Colonic mucosa (tissue), 4 donors: Measurements from ENCODE around the gene SIGLEC1. TPM values are rescaled to one million over a fixed set of nuclear protein-coding genes. Genes with fewer than 3 reads are reported as not detected.

ENCODE experiments used
- DNase-seq: peaks from one replicate; pipeline ENCODE4 v3.0.0-alpha.2; 2020
- H3K27ac ChIP-seq: fragments of 200-600 bp; one replicate; pipeline ENCODE4 v1.8.0; 2021
- H3K27me3 ChIP-seq: fragments of 200-600 bp; one replicate; pipeline ENCODE4 v1.8.0; 2021
- H3K36me3 ChIP-seq: fragments of 200-600 bp; one replicate; pipeline ENCODE4 v1.8.0; 2021
- H3K4me1 ChIP-seq: fragments of 200-600 bp; one replicate; pipeline ENCODE4 v1.8.0; 2021; ENCODE audit warnings: mild to moderate bottlenecking
- H3K4me3 ChIP-seq: fragments of 200-600 bp; one replicate; pipeline ENCODE4 v1.8.0; 2021
- H3K9ac ChIP-seq, 2 donors: one replicate each; pipeline ENCODE4 v1.7.0; 2013; ENCODE audit warnings: control low read depth in 2 of 2, low read depth in 2 of 2, low read length in 2 of 2
- H3K9me3 ChIP-seq: fragments of 200-600 bp; one replicate; pipeline ENCODE4 v1.8.0; 2021
- intact Hi-C: fragments of 100-400 bp; cut with DNase I; formaldehyde crosslinking; loops from one replicate; pipeline ENCODE4 v1.14.1; 2022
- total RNA-seq, 2 donors: library from RNA; stranded (reverse); fragmentation: NEBNext Ultra II Directional in 1 of 2; extraction: Animal tissue kit (Norgen Biotek cat#: 25700) in 1 of 2; gene quantifications; one replicate each; pipeline ENCODE4 v1.2.1, GENCODE V29; 2021
- TF ChIP-seq, protein P1 (sequence below): fragments of 200-600 bp; IDR thresholded peaks from one replicate; pipeline ENCODE4 v1.8.0; 2022; ENCODE audit warnings: antibody characterized with exemption, mild to moderate bottlenecking
- donor health status: healthy.
- donor health status: DM: no; HTN: no; CAD: no.
- donor health status: DM: no; HTN: no; CAD: no.

The SIGLEC1 gene
- total RNA-seq, 2 donors from 2014 or later: 2.5 to 4.6 TPM

DNA sequence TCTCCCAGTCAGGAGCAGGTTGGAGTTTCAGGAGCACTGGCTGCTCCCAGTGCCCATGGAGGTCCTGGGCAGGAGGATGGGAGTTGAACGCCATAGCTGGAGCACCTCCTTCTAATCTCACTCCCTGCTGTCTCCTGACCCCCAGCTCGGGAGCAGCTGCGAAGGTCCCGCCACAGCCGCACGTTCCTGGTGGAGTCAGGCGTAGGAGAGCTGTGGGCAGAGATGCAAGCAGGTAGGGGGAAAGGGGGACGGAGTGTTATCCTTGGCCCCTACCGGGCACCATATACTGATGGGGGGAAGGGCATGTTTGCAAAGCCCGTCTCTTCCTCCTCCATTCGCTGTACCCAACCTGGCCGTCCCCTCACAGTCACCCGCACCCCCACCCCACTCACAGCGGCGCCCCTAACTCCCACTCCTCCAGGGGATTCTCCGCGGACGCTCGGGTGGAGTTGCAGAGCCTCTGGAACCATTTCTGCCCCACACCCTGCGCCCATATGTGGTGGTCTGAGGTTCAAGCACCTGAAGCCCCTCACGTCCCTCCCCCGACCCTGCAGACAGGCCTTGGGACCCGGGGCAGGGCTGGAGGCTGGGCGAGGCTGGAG, 36.8 kb upstream of the SIGLEC1 start:
- Histone ChIP-seq H3K36me3 (no peaks in the 10 kb centered on the region), H3K9me3 (no peaks in the 10 kb centered on the region), H3K4me3 (no peak overlapping the region), H3K27ac (no peak overlapping the region), H3K27me3 (peaks cover 15% of the 10 kb centered on the region), H3K9ac (no peak overlapping the region), H3K4me1 (no peaks in the 10 kb centered on the region)
- TF ChIP-seq, protein P1, sequence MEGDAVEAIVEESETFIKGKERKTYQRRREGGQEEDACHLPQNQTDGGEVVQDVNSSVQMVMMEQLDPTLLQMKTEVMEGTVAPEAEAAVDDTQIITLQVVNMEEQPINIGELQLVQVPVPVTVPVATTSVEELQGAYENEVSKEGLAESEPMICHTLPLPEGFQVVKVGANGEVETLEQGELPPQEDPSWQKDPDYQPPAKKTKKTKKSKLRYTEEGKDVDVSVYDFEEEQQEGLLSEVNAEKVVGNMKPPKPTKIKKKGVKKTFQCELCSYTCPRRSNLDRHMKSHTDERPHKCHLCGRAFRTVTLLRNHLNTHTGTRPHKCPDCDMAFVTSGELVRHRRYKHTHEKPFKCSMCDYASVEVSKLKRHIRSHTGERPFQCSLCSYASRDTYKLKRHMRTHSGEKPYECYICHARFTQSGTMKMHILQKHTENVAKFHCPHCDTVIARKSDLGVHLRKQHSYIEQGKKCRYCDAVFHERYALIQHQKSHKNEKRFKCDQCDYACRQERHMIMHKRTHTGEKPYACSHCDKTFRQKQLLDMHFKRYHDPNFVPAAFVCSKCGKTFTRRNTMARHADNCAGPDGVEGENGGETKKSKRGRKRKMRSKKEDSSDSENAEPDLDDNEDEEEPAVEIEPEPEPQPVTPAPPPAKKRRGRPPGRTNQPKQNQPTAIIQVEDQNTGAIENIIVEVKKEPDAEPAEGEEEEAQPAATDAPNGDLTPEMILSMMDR: no peak
- no peak for DNase-seq
- intact Hi-C loops: no loop called here

DNA sequence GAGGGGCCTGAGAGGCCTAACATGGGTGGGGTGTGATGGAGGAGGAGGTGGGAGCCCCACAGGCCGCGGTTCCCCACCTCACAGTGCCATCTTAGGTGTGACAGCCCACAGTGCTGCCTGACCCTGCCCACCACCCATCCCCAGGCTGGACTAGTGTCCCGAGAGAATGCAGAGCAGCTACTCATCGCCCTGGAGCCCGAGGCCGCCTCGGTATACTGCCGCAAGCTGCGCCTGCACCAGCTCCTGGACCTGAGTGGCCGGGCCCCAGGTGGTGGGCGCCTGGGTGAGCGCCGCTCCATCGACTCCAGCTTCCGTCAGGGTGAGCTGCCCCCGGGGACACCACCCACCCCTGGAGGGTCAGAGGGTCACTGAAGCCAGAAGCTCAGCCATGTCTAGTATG, 35.7 kb upstream of the SIGLEC1 start:
- H3K4me3 ChIP-seq: no peak overlapping the region
- intact Hi-C loops: no loop called here
- DNase-seq: no peak

DNA sequence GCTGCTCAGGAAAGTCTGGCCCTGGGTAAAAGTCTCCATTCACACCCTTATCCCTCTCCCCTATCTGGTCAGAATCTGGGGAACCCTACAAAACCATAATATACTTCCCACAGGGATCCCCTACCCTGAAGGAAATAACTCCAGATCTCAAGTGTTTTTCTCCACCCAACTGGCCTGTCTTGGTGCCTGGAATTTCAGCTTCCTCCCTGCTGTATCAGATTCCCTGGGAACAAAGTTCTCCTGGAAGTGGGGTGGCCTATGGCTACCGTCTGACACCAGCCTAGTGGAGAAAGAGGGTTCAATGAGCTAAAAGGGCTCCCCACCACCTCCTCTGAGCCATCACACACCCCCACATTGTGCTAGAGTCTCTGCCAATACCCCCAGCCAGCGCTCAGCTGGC, 35.1 kb upstream of the SIGLEC1 start:
- TF ChIP-seq, protein P1: no peak
- H3K27ac ChIP-seq: no peak overlapping the region
- intact Hi-C loops: no loop called here
- DNase-seq: no peak
- H3K9ac ChIP-seq: no peak overlapping the region
- no peaks in the 10 kb centered on the region for H3K9me3 ChIP-seq
- no peak overlapping the region for H3K4me3 ChIP-seq
- no peaks in the 10 kb centered on the region for H3K4me1 ChIP-seq
- H3K27me3 ChIP-seq: peaks cover 15% of the 10 kb centered on the region
- no peaks in the 10 kb centered on the region for H3K36me3 ChIP-seq

More for the DNA sequence above, 35.7 kb upstream of the SIGLEC1 start:
- Histone ChIP-seq H3K27ac (no peak overlapping the region), H3K9ac (no peak overlapping the region), H3K4me1 (no peaks in the 10 kb centered on the region), H3K27me3 (peaks cover 15% of the 10 kb centered on the region), H3K9me3 (no peaks in the 10 kb centered on the region), H3K36me3 (no peaks in the 10 kb centered on the region)
- TF ChIP-seq, protein P1: no peak

DNA sequence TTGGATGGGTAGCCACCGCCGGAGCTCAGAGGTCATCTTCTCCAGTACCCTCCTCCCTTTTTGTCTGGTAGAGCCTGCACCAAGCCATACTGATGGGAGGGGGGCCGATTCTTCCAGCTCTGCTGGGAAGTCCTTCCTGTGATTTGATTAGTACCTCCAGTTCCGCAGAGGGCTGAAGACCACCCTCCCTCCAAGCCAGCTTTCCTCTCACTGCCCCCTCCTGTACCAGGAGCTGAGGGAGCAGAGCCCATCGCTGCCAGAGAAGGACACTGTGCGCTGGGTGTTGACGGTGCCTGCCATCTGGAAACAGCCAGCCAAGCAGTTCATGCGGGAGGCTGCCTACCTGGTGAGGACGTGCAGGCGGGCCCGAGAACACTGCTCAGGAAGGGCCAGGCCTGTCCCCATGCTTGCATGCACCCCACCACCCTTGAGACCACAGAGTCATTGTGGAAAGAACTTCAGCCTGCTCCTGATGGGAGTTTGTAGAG, 33.3 kb upstream of the SIGLEC1 start:
- no peak overlapping the region for H3K4me3 ChIP-seq
- H3K27me3 ChIP-seq: peaks cover 10% of the 10 kb centered on the region
- H3K9me3 ChIP-seq: no peaks in the 10 kb centered on the region
- no peak overlapping the region for H3K27ac ChIP-seq
- H3K36me3 ChIP-seq: no peaks in the 10 kb centered on the region
- H3K9ac ChIP-seq: no peak overlapping the region
- no peaks in the 10 kb centered on the region for H3K4me1 ChIP-seq
- TF ChIP-seq, protein P1: no peak
- intact Hi-C loops: no loop called here
- DNase-seq: no peak

DNA sequence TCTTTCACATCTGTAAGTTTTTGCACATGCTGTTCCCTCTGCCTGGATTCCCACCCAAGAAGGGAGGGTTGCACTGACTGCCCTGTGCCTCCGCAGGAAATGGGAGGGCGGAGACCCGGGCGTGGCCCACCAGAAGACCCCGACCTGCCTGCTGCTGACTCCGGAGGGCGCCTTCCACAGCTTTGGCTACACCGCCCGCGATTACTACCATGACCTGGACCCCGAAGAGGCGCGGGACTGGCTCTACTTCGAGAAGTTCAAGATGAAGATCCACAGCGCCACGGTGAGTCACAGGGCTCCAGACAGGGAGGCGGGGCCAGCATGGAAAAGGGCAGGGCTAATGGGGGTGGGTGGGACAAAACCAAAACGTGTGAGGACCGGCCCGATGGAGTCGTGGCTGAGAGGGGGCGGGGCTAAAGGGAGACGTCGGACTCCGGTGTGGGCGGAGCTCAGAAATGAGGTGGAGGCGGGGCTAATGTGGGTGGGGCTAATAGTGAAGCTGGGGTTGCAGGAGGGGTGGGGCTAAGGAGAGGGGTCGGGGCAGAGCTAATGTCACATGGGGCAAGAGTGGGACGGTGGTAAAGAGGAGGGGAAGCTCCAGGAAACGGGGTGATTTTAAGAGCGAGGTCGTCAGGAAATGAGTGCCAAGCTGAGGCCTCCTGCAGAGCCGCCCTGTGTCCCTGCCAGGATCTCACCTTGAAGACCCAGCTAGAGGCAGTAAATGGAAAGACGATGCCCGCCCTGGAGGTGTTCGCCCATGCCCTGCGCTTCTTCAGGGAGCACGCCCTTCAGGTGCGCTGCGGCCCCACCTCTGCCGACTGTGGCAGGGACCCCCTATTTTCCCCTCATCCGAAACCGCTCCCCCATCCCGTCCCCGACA, 32.6 kb upstream of the SIGLEC1 start:
- H3K9me3 ChIP-seq: no peaks in the 10 kb centered on the region

More for the DNA sequence above, 32.6 kb upstream of the SIGLEC1 start:
- Histone ChIP-seq H3K9ac (no peak overlapping the region), H3K27me3 (peaks cover 3% of the 10 kb centered on the region), H3K27ac (no peak overlapping the region), H3K4me1 (no peaks in the 10 kb centered on the region), H3K36me3 (no peaks in the 10 kb centered on the region), H3K4me3 (no peak overlapping the region)
- intact Hi-C loops: no loop called here
- DNase-seq: peak; percentile 70
- TF ChIP-seq, protein P1: no peak
